ENCODE measurements around the gene FABP6. TPM values are rescaled to one million over a fixed set of nuclear protein-coding genes. Genes with fewer than 3 reads are reported as not detected.

Gene FABP6
- total and polyA plus RNA-seq, 8 donors: not detected

GRCh38 chr5:160185626-160186360, 43.5 kb upstream of the FABP6 start:
- Histone ChIP-seq H3K27ac (peak overlapping the region in 1 of 4 donors; percentile 12), H3K36me3 (no peaks in the 10 kb centered on the region), H3K4me1 (no peaks in the 10 kb centered on the region), H3K27me3 (no peaks in the 10 kb centered on the region), H3K9me3 (no peaks in the 10 kb centered on the region), H3K4me3 (no peak overlapping the region)
- ATAC-seq (no peak), FAIRE-seq (no peak), DNase-seq (peak in 1 of 6 donors; percentile 4)
- WGBS, 2 donors: 43 to 68% methylated on average over 3 of the region's 3 CpGs
- intact Hi-C loops (cut with DNase I): no loop called here
- TF ChIP-seq, protein P1, sequence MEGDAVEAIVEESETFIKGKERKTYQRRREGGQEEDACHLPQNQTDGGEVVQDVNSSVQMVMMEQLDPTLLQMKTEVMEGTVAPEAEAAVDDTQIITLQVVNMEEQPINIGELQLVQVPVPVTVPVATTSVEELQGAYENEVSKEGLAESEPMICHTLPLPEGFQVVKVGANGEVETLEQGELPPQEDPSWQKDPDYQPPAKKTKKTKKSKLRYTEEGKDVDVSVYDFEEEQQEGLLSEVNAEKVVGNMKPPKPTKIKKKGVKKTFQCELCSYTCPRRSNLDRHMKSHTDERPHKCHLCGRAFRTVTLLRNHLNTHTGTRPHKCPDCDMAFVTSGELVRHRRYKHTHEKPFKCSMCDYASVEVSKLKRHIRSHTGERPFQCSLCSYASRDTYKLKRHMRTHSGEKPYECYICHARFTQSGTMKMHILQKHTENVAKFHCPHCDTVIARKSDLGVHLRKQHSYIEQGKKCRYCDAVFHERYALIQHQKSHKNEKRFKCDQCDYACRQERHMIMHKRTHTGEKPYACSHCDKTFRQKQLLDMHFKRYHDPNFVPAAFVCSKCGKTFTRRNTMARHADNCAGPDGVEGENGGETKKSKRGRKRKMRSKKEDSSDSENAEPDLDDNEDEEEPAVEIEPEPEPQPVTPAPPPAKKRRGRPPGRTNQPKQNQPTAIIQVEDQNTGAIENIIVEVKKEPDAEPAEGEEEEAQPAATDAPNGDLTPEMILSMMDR (IDR thresholded peaks at IDR 0.05): no peak

DNA sequence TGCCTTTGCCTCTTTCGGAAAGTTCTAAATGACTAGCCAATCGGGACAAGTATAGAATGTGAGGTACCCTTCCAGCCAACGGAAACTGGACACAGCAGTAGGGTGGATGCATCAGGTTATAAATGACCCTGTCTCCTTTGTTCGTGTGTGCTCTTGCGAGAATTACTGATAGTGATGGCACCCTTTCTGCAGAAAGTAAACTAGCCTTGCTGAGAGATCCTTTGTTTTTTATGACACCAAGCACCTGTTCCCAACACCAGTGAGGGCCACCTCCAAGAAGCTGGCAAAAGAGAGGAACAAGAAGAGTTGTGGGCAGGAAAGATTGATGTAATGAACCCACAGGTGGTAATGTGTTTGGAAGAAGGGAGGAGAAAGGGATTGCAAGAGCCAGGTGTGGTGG, 42.8 kb upstream of the FABP6 start:
- no peak for DNase-seq
- ATAC-seq: no peak
- WGBS, 2 donors: 72 to 83% methylated on average over 5 of the region's 5 CpGs
- no peaks in the 10 kb centered on the region for H3K4me1 ChIP-seq
- H3K36me3 ChIP-seq: no peaks in the 10 kb centered on the region
- H3K4me3 ChIP-seq: no peak overlapping the region
- no peak for FAIRE-seq
- no peaks in the 10 kb centered on the region for H3K9me3 ChIP-seq
- H3K27me3 ChIP-seq: no peaks in the 10 kb centered on the region
- H3K27ac ChIP-seq: no peak overlapping the region
- intact Hi-C loops (cut with DNase I): no loop called here
- TF ChIP-seq, protein P1 (IDR thresholded peaks at IDR 0.05): no peak

- TF ChIP-seq, protein P1 (IDR thresholded peaks at IDR 0.05): no peak
- 96 to 97% methylated on average over 5 of the region's 5 CpGs for WGBS, 2 donors
- Histone ChIP-seq H3K27ac (no peak overlapping the region), H3K9me3 (no peaks in the 10 kb centered on the region), H3K4me3 (no peak overlapping the region), H3K36me3 (no peaks in the 10 kb centered on the region), H3K4me1 (no peaks in the 10 kb centered on the region), H3K27me3 (no peaks in the 10 kb centered on the region)
- intact Hi-C loops (cut with DNase I): no loop called here
- FAIRE-seq: no peak
- no peak for DNase-seq
- no peak for ATAC-seq
Measured at GRCh38 chr5:160187091-160187490, 42.2 kb upstream of the FABP6 start.

DNA sequence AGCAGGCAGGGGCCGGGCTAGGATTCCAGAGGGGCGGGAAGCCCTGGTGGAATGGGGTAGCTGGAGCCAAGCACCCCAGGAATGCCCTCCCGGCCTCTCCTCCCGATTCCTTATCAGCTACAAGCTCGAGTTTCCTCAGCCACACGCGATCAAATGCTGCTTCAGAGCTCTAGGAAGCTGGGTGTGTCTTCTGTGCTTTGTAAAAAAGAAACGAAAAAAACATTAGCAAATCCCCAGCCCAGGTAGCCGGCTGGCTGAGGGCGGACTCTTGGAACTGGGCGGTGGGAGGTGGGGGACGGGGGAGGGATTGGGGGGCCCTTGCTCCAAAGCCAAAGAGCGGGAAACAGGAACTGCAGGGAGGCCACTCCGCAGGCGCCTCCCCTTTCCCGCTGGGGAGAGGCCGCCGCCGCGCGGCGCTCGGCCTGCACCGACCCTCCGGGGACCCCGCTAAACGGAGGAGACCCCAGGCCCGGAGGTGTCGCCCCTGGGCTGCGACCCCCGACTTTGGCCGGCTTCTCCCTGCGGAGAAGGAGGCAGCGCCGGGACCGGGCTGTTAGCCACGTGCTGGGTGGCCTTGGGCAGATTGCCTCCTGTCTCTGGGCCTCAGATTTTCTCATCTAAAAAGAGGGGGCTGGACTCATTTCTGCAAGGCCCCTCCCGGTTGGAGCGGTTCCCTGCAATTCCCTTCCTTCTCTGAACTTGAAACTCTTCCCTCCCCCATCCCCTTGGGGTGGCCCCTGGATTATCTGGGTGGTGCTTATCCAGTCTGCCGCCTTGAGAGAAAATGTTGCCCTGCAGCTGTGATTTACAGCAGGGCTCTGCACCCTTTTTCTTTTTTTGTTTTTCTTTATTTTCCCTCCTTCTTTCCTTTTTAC, 40.9 kb upstream of the FABP6 start:
- peak; percentile 52 to 79 (median 72) for DNase-seq
- 1 to 3% methylated on average over 27 to 40 of the region's 40 CpGs for WGBS, 2 donors
- Histone ChIP-seq H3K4me1 (no peaks in the 10 kb centered on the region), H3K27me3 (no peaks in the 10 kb centered on the region), H3K4me3 (peak overlapping the region; percentile 26 to 55 (median 40)), H3K27ac (peak overlapping the region; percentile 45 to 72 (median 64)), H3K36me3 (no peaks in the 10 kb centered on the region), H3K9me3 (no peaks in the 10 kb centered on the region)
- FAIRE-seq: no peak
- ATAC-seq: peak; percentile 75 to 94 (median 86)
- TF ChIP-seq, protein P1 (IDR thresholded peaks at IDR 0.05): no peak
- intact Hi-C loops (cut with DNase I): no loop called here

Data from pancreas (tissue), 10 donors.